ENCODE results near the gene CSNK1A1.
"Not testable (repeated sequence)": the region's sequence is repeated elsewhere in the genome, so short reads cannot be mapped to it uniquely, and the experiment has no call there.

The CSNK1A1 gene

GRCh38 chr5:149572576-149573231 lies 21.5 kb upstream of the CSNK1A1 start:
- DNase-seq (ENCODE audit: low read depth), result no peak

- no peak for DNase-seq (ENCODE audit: low read depth)
Observed at GRCh38 chr5:149572170-149572569, 20.9 kb upstream of the CSNK1A1 start.

GRCh38 chr5:149567226-149567625 lies 16.0 kb upstream of the CSNK1A1 start:
- no peak for DNase-seq (ENCODE audit: low read depth)

- not testable (repeated sequence) for DNase-seq (ENCODE audit: low read depth)
Observed at GRCh38 chr5:149564542-149565140, 13.4 kb upstream of the CSNK1A1 start.

GRCh38 chr5:149563466-149563865 lies 12.2 kb upstream of the CSNK1A1 start:
- DNase-seq (ENCODE audit: low read depth), result no peak

- no peak for DNase-seq (ENCODE audit: low read depth)
Observed at GRCh38 chr5:149561848-149562247, 10.6 kb upstream of the CSNK1A1 start.

GRCh38 chr5:149559706-149560105 lies 8.5 kb upstream of the CSNK1A1 start:
- DNase-seq (ENCODE audit: low read depth), result no peak

- DNase-seq (ENCODE audit: low read depth), result no peak
Observed at GRCh38 chr5:149552553-149553160, 1.4 kb upstream of the CSNK1A1 start.

- DNase-seq (ENCODE audit: low read depth), result no peak
Observed at GRCh38 chr5:149552038-149552494, 827 bp upstream of the CSNK1A1 start.

- no peak for DNase-seq (ENCODE audit: low read depth)
Observed at GRCh38 chr5:149550594-149551226, 529 bp downstream of the CSNK1A1 start.

- DNase-seq (ENCODE audit: low read depth), result no peak
Observed at GRCh38 chr5:149550268-149550583, 1.0 kb downstream of the CSNK1A1 start.

- no peak for DNase-seq (ENCODE audit: low read depth)
Observed at GRCh38 chr5:149549461-149550267, 1.6 kb downstream of the CSNK1A1 start.

GRCh38 chr5:149546974-149547373 lies 4.3 kb downstream of the CSNK1A1 start:
- DNase-seq (ENCODE audit: low read depth), result no peak

GRCh38 chr5:149545327-149545726 lies 5.9 kb downstream of the CSNK1A1 start:
- no peak for DNase-seq (ENCODE audit: low read depth)

GRCh38 chr5:149544028-149544420 lies 7.2 kb downstream of the CSNK1A1 start:
- DNase-seq (ENCODE audit: low read depth), result no peak

GRCh38 chr5:149543361-149544027 lies 7.7 kb downstream of the CSNK1A1 start:
- no peak for DNase-seq (ENCODE audit: low read depth)

- DNase-seq (ENCODE audit: low read depth), result no peak
Observed at GRCh38 chr5:149541893-149542292, 9.3 kb downstream of the CSNK1A1 start.

- DNase-seq (ENCODE audit: low read depth), result no peak
Observed at GRCh38 chr5:149540089-149540488, 11.2 kb downstream of the CSNK1A1 start.

- no peak for DNase-seq (ENCODE audit: low read depth)
Observed at GRCh38 chr5:149537374-149537975, 13.8 kb downstream of the CSNK1A1 start.

GRCh38 chr5:149535787-149536186 lies 15.5 kb downstream of the CSNK1A1 start:
- not testable (repeated sequence) for DNase-seq (ENCODE audit: low read depth)

GRCh38 chr5:149532413-149532812 lies 18.8 kb downstream of the CSNK1A1 start:
- DNase-seq (ENCODE audit: low read depth), result no peak

All from stimulated activated CD8-positive, alpha-beta memory T cell treated with anti-CD3 and anti-CD28 coated beads, Interleukin-15, amount 100 ng/mL, for 1 hour (primary cell).